H1 (cell line): ENCODE results near the gene BICRAL. TPM values are rescaled to one million over a fixed set of nuclear protein-coding genes. Genes with fewer than 3 reads are reported as not detected.

ENCODE experiments used
- CTCF ChIA-PET: fragments of 300-600 bp; sonication (Branson Sonifier 250); formaldehyde crosslinking; loops from one replicate; lab custom pipeline; 2021; ENCODE audit not compliant: partially characterized antibody; lab: Charles Lee
- POLR2A ChIA-PET: fragments of 300-600 bp; sonication (Branson Sonifier 250); formaldehyde crosslinking; loops from one replicate; lab custom pipeline; 2021; ENCODE audit warnings: inconsistent platforms; ENCODE audit not compliant: partially characterized antibody; lab: Charles Lee
- DNase-seq, 2 experiments: peaks; one replicate each; pipeline versions ENCODE4 v3.0.0 to v3.0.0-alpha.2; 2010 to 2022; ENCODE audit warnings: low spot score in 2 of 2, low read depth in 1 of 2, mixed read lengths in 1 of 2
- FAIRE-seq: peaks from 2 replicates; lab custom pipeline; 2011; peaks lifted over from hg19 to GRCh38; lab: Jason Lieb, UNC
- H2AFZ ChIP-seq: 2 replicates; pipeline ENCODE4 v1.8.1; 2012; ENCODE audit warnings: low read length, inconsistent platforms
- H2AK5ac ChIP-seq: 2 replicates; pipeline ENCODE4 v1.6.1; 2013; ENCODE audit warnings: low read depth, low read length
- H2BK120ac ChIP-seq: replicated peaks from 2 replicates; pipeline ENCODE3; 2013; ENCODE audit warnings: low read depth, low read length, inconsistent platforms
- H2BK12ac ChIP-seq: 2 replicates; pipeline ENCODE4 v1.6.1; 2013; ENCODE audit warnings: low read depth, low read length
- H2BK15ac ChIP-seq: 2 replicates; pipeline ENCODE4 v1.6.1; 2013; ENCODE audit warnings: low read length
- H2BK20ac ChIP-seq: 2 replicates; pipeline ENCODE4 v1.6.1; 2013; ENCODE audit warnings: low read length
- H2BK5ac ChIP-seq: 2 replicates; pipeline ENCODE4 v1.6.1; 2013; ENCODE audit warnings: low read depth, low read length
- H3K14ac ChIP-seq: 2 replicates; pipeline ENCODE4 v1.6.1; 2013; ENCODE audit warnings: inconsistent platforms; ENCODE audit not compliant: insufficient read length
- H3K18ac ChIP-seq: 2 replicates; pipeline ENCODE4 v1.6.1; 2013; ENCODE audit warnings: low read length; ENCODE audit errors: extremely low read depth
- H3K23ac ChIP-seq: 2 replicates; pipeline ENCODE4 v1.6.1; 2013; ENCODE audit warnings: inconsistent platforms; ENCODE audit not compliant: insufficient read length
- H3K23me2 ChIP-seq: 2 replicates; pipeline ENCODE4 v1.6.1; 2013; ENCODE audit warnings: low read depth, low read length
- H3K27ac ChIP-seq: 2 replicates; pipeline ENCODE4 v1.6.1; 2011; ENCODE audit warnings: low read depth, low read length, inconsistent platforms
- H3K27me3 ChIP-seq, 4 experiments: replicated peaks in 1 of 4; 1 replicate in 1 of 4; 2 replicates in 3 of 4; pipeline versions ENCODE4 v1.6.1 to v1.8.1; 2011 to 2013; ENCODE audit warnings: low read length in 3 of 4, mild to moderate bottlenecking in 3 of 4, inconsistent platforms in 2 of 4, mixed read lengths in 2 of 4, moderate library complexity in 1 of 4; ENCODE audit not compliant: control insufficient read depth in 3 of 4, insufficient read depth in 3 of 4; ENCODE audit errors: extremely low read depth in 1 of 4
- H3K36me3 ChIP-seq, 4 experiments: 2 replicates each; pipeline versions ENCODE4 v1.6.1 to v1.8.1; 2011 to 2013; ENCODE audit warnings: mild to moderate bottlenecking in 4 of 4, low read length in 3 of 4, moderate library complexity in 2 of 4, control low read depth in 1 of 4, inconsistent platforms in 1 of 4; ENCODE audit not compliant: insufficient read depth in 4 of 4, control insufficient read depth in 2 of 4
- H3K4ac ChIP-seq: replicated peaks from 2 replicates; pipeline ENCODE3; 2013; ENCODE audit warnings: low read length, low read depth, mixed read lengths, inconsistent platforms; ENCODE audit not compliant: insufficient read length
- H3K4me1 ChIP-seq, 4 experiments: replicated peaks in 1 of 4; 1 replicate in 1 of 4; 2 replicates in 3 of 4; pipeline versions ENCODE4 v1.6.1 to v1.8.1; 2011 to 2013; ENCODE audit warnings: low read length in 3 of 4, inconsistent platforms in 2 of 4, mixed read lengths in 1 of 4; ENCODE audit not compliant: insufficient read depth in 4 of 4, control insufficient read depth in 3 of 4
- H3K4me2 ChIP-seq, 2 experiments: 2 replicates each; pipeline versions ENCODE4 v1.6.1 to v1.8.1; 2011 to 2013; ENCODE audit warnings: low read depth in 2 of 2, low read length in 2 of 2, control low read depth in 1 of 2, inconsistent platforms in 1 of 2, mild to moderate bottlenecking in 1 of 2; ENCODE audit not compliant: insufficient read depth in 1 of 2
- H3K4me3 ChIP-seq, 4 experiments: fragments of 200-600, 300-600 bp in 1 of 4; sonication (generic), shearing (Covaris generic), sonication (Bioruptor Twin) in 1 of 4; 2 replicates each; pipeline versions ENCODE4 v1.5.1 to v1.8.1; 2011 to 2016; ENCODE audit warnings: low read length in 4 of 4, low read depth in 3 of 4, control low read depth in 2 of 4, inconsistent platforms in 2 of 4, mild to moderate bottlenecking in 2 of 4, mixed read lengths in 1 of 4, moderate library complexity in 1 of 4; ENCODE audit not compliant: insufficient read depth in 2 of 4; ENCODE audit errors: extremely low read depth in 1 of 4
- H3K56ac ChIP-seq: replicated peaks from 2 replicates; pipeline ENCODE3; 2013; ENCODE audit warnings: low read depth, mild to moderate bottlenecking, mixed read lengths, low read length, inconsistent platforms; ENCODE audit not compliant: insufficient read length
- H3K79me1 ChIP-seq: 2 replicates; pipeline ENCODE4 v1.6.1; 2013; ENCODE audit warnings: low read depth, low read length, control low read depth
- H3K79me2 ChIP-seq, 2 experiments: 2 replicates each; pipeline versions ENCODE4 v1.6.1 to v1.8.1; 2012 to 2013; ENCODE audit warnings: low read length in 2 of 2, mild to moderate bottlenecking in 2 of 2, inconsistent platforms in 1 of 2; ENCODE audit not compliant: insufficient read depth in 2 of 2, control insufficient read depth in 1 of 2
- H3K9ac ChIP-seq, 4 experiments: replicated peaks in 1 of 4; 1 replicate in 1 of 4; 2 replicates in 3 of 4; pipeline versions ENCODE4 v1.6.1 to v1.8.1; 2011 to 2013; ENCODE audit warnings: low read depth in 3 of 4, low read length in 3 of 4, control low read depth in 2 of 4, mild to moderate bottlenecking in 2 of 4, moderate library complexity in 2 of 4, inconsistent platforms in 1 of 4; ENCODE audit errors: extremely low read depth in 1 of 4
- H3K9me3 ChIP-seq, 2 experiments: 2 replicates each; pipeline versions ENCODE4 v1.6.1 to v1.8.1; 2012 to 2013; ENCODE audit warnings: mild to moderate bottlenecking in 2 of 2, moderate library complexity in 2 of 2, control low read depth in 1 of 2, inconsistent platforms in 1 of 2, low read depth in 1 of 2, low read length in 1 of 2, mixed read lengths in 1 of 2; ENCODE audit not compliant: insufficient read depth in 2 of 2
- H4K20me1 ChIP-seq, 2 experiments: replicated peaks in 1 of 2; 2 replicates each; pipeline versions ENCODE3 to v1.8.1; 2011 to 2013; ENCODE audit warnings: inconsistent platforms in 2 of 2, low read length in 2 of 2, mild to moderate bottlenecking in 1 of 2; ENCODE audit not compliant: insufficient read depth in 2 of 2, control insufficient read depth in 1 of 2
- H4K5ac ChIP-seq: 2 replicates; pipeline ENCODE4 v1.6.1; 2013; ENCODE audit warnings: low read length, low read depth, mixed read lengths, inconsistent platforms; ENCODE audit not compliant: insufficient read length
- H4K8ac ChIP-seq: 2 replicates; pipeline ENCODE4 v1.8.0; 2013; ENCODE audit warnings: mild to moderate bottlenecking, moderate library complexity, low read length, inconsistent platforms; ENCODE audit not compliant: insufficient read depth; ENCODE audit errors: extremely low read depth
- H4K91ac ChIP-seq: replicated peaks from 2 replicates; pipeline ENCODE3; 2013; ENCODE audit warnings: low read length, mixed read lengths, inconsistent platforms; ENCODE audit not compliant: insufficient read length
- CBX5 ChIP-seq: fragments of 300-800, 300-1000 bp; sonication (generic); IDR thresholded peaks from 2 replicates; pipeline ENCODE4 v1.7.1; 2016; ENCODE audit warnings: antibody characterized with exemption, low read length, low read depth
- JUN ChIP-seq: IDR thresholded peaks from 2 replicates; pipeline ENCODE4 v1.6.1; 2011; ENCODE audit warnings: low read depth, mild to moderate bottlenecking, improper control_type of control experiment, low read length
- POLR2A ChIP-seq, 2 experiments: IDR thresholded peaks; 1 replicate in 1 of 2; 2 replicates in 1 of 2; pipeline ENCODE4 v1.6.1; 2011; ENCODE audit warnings: low read depth in 2 of 2, low read length in 2 of 2, mild to moderate bottlenecking in 2 of 2; ENCODE audit errors: control extremely low read depth in 1 of 2
- WGBS, 2 experiments: shearing (Covaris generic) in 1 of 2; methylation state at CpG; one replicate each; pipeline versions ENCODE4 v1.1.6 to v1.1.7; 2013 to 2015; ENCODE audit warnings: low lambda C conversion rate in 2 of 2, mixed read lengths in 2 of 2, inconsistent platforms in 1 of 2, low coverage in 1 of 2, missing lambda C conversion rate in 1 of 2; ENCODE audit not compliant: insufficient replicate concordance in 2 of 2, insufficient coverage in 1 of 2, insufficient read length in 1 of 2; ENCODE audit errors: extremely low coverage in 1 of 2, missing lambda C conversion rate in 1 of 2; 5-methylcytosine and 5-hydroxymethylcytosine counted together
- polyA plus RNA-seq, 7 experiments: library from polyadenylated mRNA; depleted of rRNA in 3 of 7; stranded (reverse) in 5 of 7; unstranded in 2 of 7; fragments of >200 nt in 5 of 7; fragments of 200-250 nt in 2 of 7; gene quantifications; 1 replicate in 5 of 7; 2 replicates in 1 of 7; 4 replicates in 1 of 7; pipeline versions ENCODE4 v1.2.1 to v1.2.3, GENCODE V29; 2011 to 2013; ENCODE audit warnings: missing spikeins in 2 of 7, mixed read lengths in 2 of 7
- total RNA-seq: library from RNA; stranded (reverse); fragmentation: NEBNext Ultra II Directional; extraction: Animal tissue kit (Norgen Biotek cat#: 25700); gene quantifications from 2 replicates; pipeline ENCODE4 v1.2.1, GENCODE V29; 2021
- TF ChIP-seq, protein P1 (sequence below): IDR thresholded peaks from 2 replicates; pipeline ENCODE4 v1.6.1; 2012; ENCODE audit warnings: low read length, inconsistent platforms

Gene BICRAL
- total and polyA plus RNA-seq, 2 of the 8 experiments (the other 6 are each of a cell fraction or from before 2014, with no cell fraction given) = 9.4 to 12.2 TPM

- H3K27ac ChIP-seq = no peak overlapping the region
- H3K9me3 ChIP-seq = no peaks in the 10 kb centered on the region
- no peak overlapping the region for H3K56ac ChIP-seq
- FAIRE-seq = no peak
- no peak overlapping the region for H2AK5ac ChIP-seq
- no peak overlapping the region; the same call in 1 of the 2 replicates for H3K18ac ChIP-seq
- no peak overlapping the region for H2BK5ac ChIP-seq
- no peak overlapping the region for H3K14ac ChIP-seq
- H4K8ac ChIP-seq = no peak overlapping the region
- H2AFZ ChIP-seq = no peak overlapping the region
- no peak overlapping the region for H3K4me2 ChIP-seq
- 82% methylated on average over 3 of the region's 3 CpGs; no CpG with 5 or more reads in 1 of the 2 experiments for WGBS, 2 experiments
- peaks cover 0 to 5% of the 10 kb centered on the region in 2 experiments; a peak in 1 of 4 replicates for H3K79me2 ChIP-seq
- H3K79me1 ChIP-seq = no peaks in the 10 kb centered on the region
- H3K4ac ChIP-seq = no peak overlapping the region
- no peaks in the 10 kb centered on the region for H3K23me2 ChIP-seq
- H4K5ac ChIP-seq = no peak overlapping the region
- H3K36me3 ChIP-seq = no peaks in the 10 kb centered on the region; a peak in 1 of 8 replicates
- H3K23ac ChIP-seq = no peak overlapping the region
- CTCF ChIA-PET = interaction anchor here (0.7 to 0.9 kb wide), 2 partner anchors 36 to 102 kb away, joined by 3 read pairs; no protein-coding TSS in a partner anchor
- H2BK20ac ChIP-seq = no peak overlapping the region
- TF ChIP-seq JUN (no peak), CBX5 (no peak), POLR2A (IDR thresholded peaks at IDR 0.05; ENCODE audit: control extremely low read depth in 1 of 2, low read depth in 2 of 2, low read length in 2 of 2) (no peak)
- TF ChIP-seq, protein P1, sequence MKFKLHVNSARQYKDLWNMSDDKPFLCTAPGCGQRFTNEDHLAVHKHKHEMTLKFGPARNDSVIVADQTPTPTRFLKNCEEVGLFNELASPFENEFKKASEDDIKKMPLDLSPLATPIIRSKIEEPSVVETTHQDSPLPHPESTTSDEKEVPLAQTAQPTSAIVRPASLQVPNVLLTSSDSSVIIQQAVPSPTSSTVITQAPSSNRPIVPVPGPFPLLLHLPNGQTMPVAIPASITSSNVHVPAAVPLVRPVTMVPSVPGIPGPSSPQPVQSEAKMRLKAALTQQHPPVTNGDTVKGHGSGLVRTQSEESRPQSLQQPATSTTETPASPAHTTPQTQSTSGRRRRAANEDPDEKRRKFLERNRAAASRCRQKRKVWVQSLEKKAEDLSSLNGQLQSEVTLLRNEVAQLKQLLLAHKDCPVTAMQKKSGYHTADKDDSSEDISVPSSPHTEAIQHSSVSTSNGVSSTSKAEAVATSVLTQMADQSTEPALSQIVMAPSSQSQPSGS = no peak
- peaks cover 1 to 16% (median 12%) of the 10 kb centered on the region in 4 experiments for H3K4me1 ChIP-seq
- H2BK120ac ChIP-seq = no peak overlapping the region
- no peak overlapping the region for H4K91ac ChIP-seq
- POLR2A ChIA-PET = interaction anchor here (0.9 to 16.3 kb wide), 5 partner anchors 8 to 22 kb away, joined by 3 to 268 read pairs (median 6); partner anchors contain the start of genes BICRAL and TBCC
- no peaks in the 10 kb centered on the region for H4K20me1 ChIP-seq
- no peaks in the 10 kb centered on the region for H3K27me3 ChIP-seq
- H2BK12ac ChIP-seq = no peak overlapping the region
- no peak overlapping the region for H3K4me3 ChIP-seq
- no peak for DNase-seq
- no peak overlapping the region for H2BK15ac ChIP-seq
- no peak overlapping the region; a peak in 1 of 7 replicates for H3K9ac ChIP-seq
Observed at GRCh38 chr6:42762426-42762859, 19.4 kb upstream of the BICRAL start.
